Upper lobe of left lung (tissue), 6 donors: ENCODE measurements around the gene C5orf34. TPM values are rescaled to one million over a fixed set of nuclear protein-coding genes. Genes with fewer than 3 reads are reported as not detected.

Source experiments
- ATAC-seq, 2 donors: fragments of 200-7000 bp; cut with Tn5 transposase; one replicate each; pipeline ENCODE4 v1.9.1; 2022; ENCODE audit warnings: mild to moderate bottlenecking in 2 of 2, moderate library complexity in 2 of 2; ENCODE audit not compliant: low FRiP score in 2 of 2
- DNase-seq, 2 donors: peaks; one replicate each; pipeline ENCODE4 v3.0.0-alpha.2; 2019 to 2020
- H3K27ac ChIP-seq, 4 donors: fragments of 200-600 bp; sonication (generic); one replicate each; pipeline ENCODE4 v1.5.1; 2016 to 2019
- H3K27me3 ChIP-seq, 4 donors: fragments of 200-600 bp; sonication (generic); one replicate each; pipeline ENCODE4 v1.5.1; 2017 to 2019
- H3K36me3 ChIP-seq, 4 donors: fragments of 200-600 bp; sonication (generic); one replicate each; pipeline ENCODE4 v1.5.1; 2016 to 2019
- H3K4me1 ChIP-seq, 4 donors: fragments of 200-600 bp; sonication (generic); one replicate each; pipeline ENCODE4 v1.5.1; 2018 to 2019
- H3K4me3 ChIP-seq, 4 donors: fragments of 200-600 bp; sonication (generic); one replicate each; pipeline ENCODE4 v1.5.1; 2017 to 2019; ENCODE audit warnings: mild to moderate bottlenecking in 2 of 4, moderate library complexity in 1 of 4
- H3K9me3 ChIP-seq, 4 donors: fragments of 200-600 bp; sonication (generic); one replicate each; pipeline ENCODE4 v1.5.1; 2018 to 2019
- EP300 ChIP-seq, 4 donors: sonication (generic); formaldehyde crosslinking; IDR thresholded peaks; one replicate each; pipeline ENCODE4 v1.5.1; 2017; ENCODE audit warnings: antibody characterized with exemption in 4 of 4, control low read depth in 2 of 4
- POLR2A ChIP-seq, 4 donors: fragments of 450-650 bp; IDR thresholded peaks; one replicate each; pipeline ENCODE4 v1.5.1; 2016 to 2017; ENCODE audit warnings: antibody characterized with exemption in 4 of 4, mild to moderate bottlenecking in 2 of 4
- POLR2AphosphoS5 ChIP-seq, 2 donors: sonication (generic); formaldehyde crosslinking; IDR thresholded peaks; one replicate each; pipeline ENCODE4 v1.5.1; 2017; ENCODE audit warnings: antibody characterized with exemption in 2 of 2
- WGBS, 2 donors: methylation state at CpG; one replicate each; pipeline ENCODE4 v1.1.5; 2017 to 2018; 5-methylcytosine and 5-hydroxymethylcytosine counted together
- total RNA-seq, 6 donors: library from RNA; depleted of rRNA in 4 of 6; stranded (reverse); fragments of >200 nt in 4 of 6; gene quantifications; one replicate each; pipeline versions ENCODE4 v1.1.0 to v1.2.1, GENCODE V29; 2016 to 2021
- TF ChIP-seq, protein P1 (sequence below), 6 experiments: fragments of 450-650 bp in 4 of 6; fragments of 200-600 bp in 2 of 6; sonication (generic) in 2 of 6; IDR thresholded peaks; one replicate each; pipeline ENCODE4 v1.5.1; 2016 to 2019; ENCODE audit warnings: antibody characterized with exemption in 6 of 6
- donor health status: DM: no; HTN: no; CAD: no; lungs with moderate emphysema.
- donor health status: DM: no; HTN: yes; CAD: no; lungs with severe emphysema.

The C5orf34 gene
- total RNA-seq, 6 donors from 2014 or later, result 0.79 to 2.1 (median 1.1) TPM

DNA sequence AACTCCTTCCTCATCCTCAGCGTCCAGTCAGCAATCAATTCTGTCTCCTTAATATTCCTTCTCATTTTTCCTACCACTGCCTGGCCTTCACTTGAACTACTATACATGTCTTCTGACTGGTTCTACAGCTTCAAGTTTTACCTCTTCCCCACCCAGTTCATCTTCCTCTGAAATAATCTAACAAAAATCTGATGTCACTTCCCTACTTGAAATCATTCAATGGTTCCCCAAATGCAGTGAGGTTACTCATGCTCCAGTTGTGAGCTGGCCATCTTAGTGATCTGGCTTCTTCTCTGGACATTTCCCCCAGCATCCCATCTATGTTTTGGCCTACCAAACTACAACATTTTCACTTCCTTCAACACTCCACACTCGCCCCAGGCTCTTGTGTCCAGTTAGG is 16.4 kb downstream of the C5orf34 start:
- Histone ChIP-seq H3K27me3 (no peaks in the 10 kb centered on the region), H3K4me3 (no peak overlapping the region), H3K27ac (no peak overlapping the region), H3K4me1 (no peaks in the 10 kb centered on the region), H3K36me3 (no peaks in the 10 kb centered on the region), H3K9me3 (no peaks in the 10 kb centered on the region)
- TF ChIP-seq, protein P1, sequence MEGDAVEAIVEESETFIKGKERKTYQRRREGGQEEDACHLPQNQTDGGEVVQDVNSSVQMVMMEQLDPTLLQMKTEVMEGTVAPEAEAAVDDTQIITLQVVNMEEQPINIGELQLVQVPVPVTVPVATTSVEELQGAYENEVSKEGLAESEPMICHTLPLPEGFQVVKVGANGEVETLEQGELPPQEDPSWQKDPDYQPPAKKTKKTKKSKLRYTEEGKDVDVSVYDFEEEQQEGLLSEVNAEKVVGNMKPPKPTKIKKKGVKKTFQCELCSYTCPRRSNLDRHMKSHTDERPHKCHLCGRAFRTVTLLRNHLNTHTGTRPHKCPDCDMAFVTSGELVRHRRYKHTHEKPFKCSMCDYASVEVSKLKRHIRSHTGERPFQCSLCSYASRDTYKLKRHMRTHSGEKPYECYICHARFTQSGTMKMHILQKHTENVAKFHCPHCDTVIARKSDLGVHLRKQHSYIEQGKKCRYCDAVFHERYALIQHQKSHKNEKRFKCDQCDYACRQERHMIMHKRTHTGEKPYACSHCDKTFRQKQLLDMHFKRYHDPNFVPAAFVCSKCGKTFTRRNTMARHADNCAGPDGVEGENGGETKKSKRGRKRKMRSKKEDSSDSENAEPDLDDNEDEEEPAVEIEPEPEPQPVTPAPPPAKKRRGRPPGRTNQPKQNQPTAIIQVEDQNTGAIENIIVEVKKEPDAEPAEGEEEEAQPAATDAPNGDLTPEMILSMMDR (IDR thresholded peaks at IDR 0.05), result no peak
- TF ChIP-seq POLR2A (IDR thresholded peaks at IDR 0.05), result no peak
- no peak for TF ChIP-seq EP300 (IDR thresholded peaks at IDR 0.05)
- TF ChIP-seq POLR2AphosphoS5 (IDR thresholded peaks at IDR 0.05), result no peak
- DNase-seq (no peak), ATAC-seq (no peak)
- 92 to 93% methylated on average over 2 of the region's 2 CpGs for WGBS, 2 donors

DNA sequence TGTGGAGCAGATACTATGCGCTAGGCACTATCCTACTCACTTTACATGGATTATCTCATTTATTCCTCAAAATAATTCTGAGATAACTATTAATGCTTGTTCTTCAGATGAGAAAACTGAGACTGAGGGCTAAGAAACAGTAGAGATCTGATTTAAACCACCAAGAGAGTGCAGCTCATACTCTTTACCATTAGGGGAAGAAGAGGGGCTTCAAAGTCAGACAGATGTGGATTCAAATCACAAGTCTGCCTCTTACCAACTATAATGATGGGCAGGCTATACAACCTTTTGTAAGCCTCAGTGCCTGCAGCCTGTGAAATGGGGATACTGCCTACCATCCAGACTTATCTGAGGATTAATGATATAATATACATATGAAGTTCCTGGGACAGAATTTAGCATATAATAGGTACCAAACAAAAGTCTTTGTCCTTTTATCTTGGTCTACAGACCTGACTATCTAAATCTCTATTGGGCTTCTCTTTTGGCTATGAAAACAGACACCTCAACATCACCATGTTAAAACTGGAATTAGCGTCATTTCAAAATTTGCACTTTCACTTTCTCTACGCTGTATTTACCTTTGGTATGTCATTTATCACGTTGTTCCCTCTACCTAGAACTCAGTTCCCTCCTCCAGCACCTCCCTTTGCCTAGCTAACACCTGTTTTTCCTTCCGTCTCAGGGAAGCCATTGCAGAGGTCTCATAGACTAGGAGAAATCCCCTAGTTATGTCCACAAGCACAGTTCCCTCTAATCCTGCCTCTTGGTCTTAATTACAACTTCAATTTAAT is 17.4 kb downstream of the C5orf34 start:
- Histone ChIP-seq H3K4me1 (no peaks in the 10 kb centered on the region), H3K9me3 (no peaks in the 10 kb centered on the region), H3K4me3 (no peak overlapping the region), H3K36me3 (peaks cover 0 to 3% (median 0%) of the 10 kb centered on the region in 4 donors), H3K27me3 (no peaks in the 10 kb centered on the region), H3K27ac (no peak overlapping the region)
- ATAC-seq (no peak), DNase-seq (no peak)
- TF ChIP-seq POLR2A (IDR thresholded peaks at IDR 0.05), result no peak
- TF ChIP-seq POLR2AphosphoS5 (IDR thresholded peaks at IDR 0.05), result no peak
- no peak for TF ChIP-seq EP300 (IDR thresholded peaks at IDR 0.05)
- TF ChIP-seq, protein P1 (IDR thresholded peaks at IDR 0.05), result no peak
- 86 to 89% methylated on average over 5 of the region's 5 CpGs for WGBS, 2 donors

DNA sequence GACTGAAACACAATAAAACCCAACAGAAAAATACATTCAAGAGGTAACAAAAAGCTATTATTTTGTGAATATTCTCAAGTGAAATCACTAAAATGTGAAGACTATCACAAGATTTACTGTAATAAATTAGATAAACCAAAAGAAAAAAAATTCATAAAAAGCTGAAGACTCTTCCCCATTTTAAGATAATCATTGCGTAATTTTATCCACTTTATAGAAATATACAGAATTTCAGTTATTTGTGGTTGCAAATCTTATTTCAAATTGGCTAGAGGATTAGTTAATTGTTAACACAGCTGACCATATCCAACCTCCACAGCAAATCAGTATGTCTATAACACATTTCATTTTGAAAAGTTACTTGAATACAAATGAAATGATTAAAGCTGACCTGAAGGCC is 23.6 kb downstream of the C5orf34 start:
- TF ChIP-seq POLR2A (IDR thresholded peaks at IDR 0.05), result no peak
- no peak for TF ChIP-seq POLR2AphosphoS5 (IDR thresholded peaks at IDR 0.05)
- no peak for TF ChIP-seq EP300 (IDR thresholded peaks at IDR 0.05)
- TF ChIP-seq, protein P1 (IDR thresholded peaks at IDR 0.05), result no peak
- H3K4me3 ChIP-seq, result no peak overlapping the region
- no peaks in the 10 kb centered on the region for H3K27me3 ChIP-seq
- no peak overlapping the region for H3K27ac ChIP-seq
- H3K4me1 ChIP-seq, result no peaks in the 10 kb centered on the region
- ATAC-seq, result no peak
- DNase-seq, result no peak
- peaks cover 0 to 4% (median 0%) of the 10 kb centered on the region in 4 donors for H3K36me3 ChIP-seq
- 91 to 97% methylated on average over 1 of the region's 1 CpG for WGBS, 2 donors
- no peaks in the 10 kb centered on the region for H3K9me3 ChIP-seq

DNA sequence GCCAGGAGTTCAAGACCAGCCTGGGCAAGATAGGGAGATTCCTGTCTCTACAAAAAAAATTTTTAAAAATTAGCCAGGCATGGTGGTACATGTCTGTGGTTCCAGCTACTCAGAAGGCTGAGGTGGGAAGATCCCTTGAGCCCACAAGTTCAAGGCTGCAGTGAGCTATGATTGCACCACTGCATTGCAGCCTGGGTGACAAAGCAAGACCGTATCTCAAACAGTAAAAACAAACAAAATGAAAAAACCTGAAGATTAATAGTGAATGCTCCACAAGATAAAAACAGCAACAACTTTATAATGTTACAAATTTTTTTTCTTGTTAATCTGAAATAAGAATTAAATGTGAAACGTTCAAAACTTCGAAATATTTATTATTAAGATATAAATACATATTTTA is 28.6 kb downstream of the C5orf34 start:
- Histone ChIP-seq H3K36me3 (no peaks in the 10 kb centered on the region), H3K4me3 (no peak overlapping the region), H3K4me1 (peaks cover 9 to 27% (median 13%) of the 10 kb centered on the region in 4 donors), H3K27me3 (no peaks in the 10 kb centered on the region), H3K27ac (no peak overlapping the region), H3K9me3 (no peaks in the 10 kb centered on the region)
- 85 to 89% methylated on average over 3 of the region's 3 CpGs for WGBS, 2 donors
- ATAC-seq (no peak), DNase-seq (no peak)
- TF ChIP-seq, protein P1 (IDR thresholded peaks at IDR 0.05), result no peak
- no peak for TF ChIP-seq POLR2AphosphoS5 (IDR thresholded peaks at IDR 0.05)
- TF ChIP-seq POLR2A (IDR thresholded peaks at IDR 0.05), result no peak
- no peak for TF ChIP-seq EP300 (IDR thresholded peaks at IDR 0.05)

DNA sequence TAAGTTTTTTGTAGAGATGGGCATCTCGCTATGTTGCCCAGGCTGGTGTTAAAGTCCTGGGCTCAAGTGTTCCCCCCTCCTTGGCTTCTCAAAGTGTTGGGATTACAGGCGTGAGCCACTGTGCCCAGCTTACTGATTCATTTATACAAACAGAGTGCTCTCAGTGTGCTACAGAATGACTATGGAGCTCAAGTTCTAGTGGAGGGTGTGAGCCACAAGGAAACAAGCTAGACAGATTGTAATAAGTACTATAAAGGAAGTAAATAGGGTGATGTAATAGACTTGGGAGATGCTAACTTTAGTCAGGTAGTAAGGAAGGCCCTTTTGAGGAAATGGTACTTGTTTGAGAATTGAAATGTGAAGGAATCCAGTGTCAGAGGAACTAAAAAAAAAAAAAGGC is 29.5 kb downstream of the C5orf34 start:
- Histone ChIP-seq H3K27ac (peak overlapping the region; percentile 94 to 99 (median 96)), H3K9me3 (no peaks in the 10 kb centered on the region), H3K4me1 (peaks cover 9 to 27% (median 13%) of the 10 kb centered on the region in 4 donors), H3K27me3 (no peaks in the 10 kb centered on the region), H3K36me3 (no peaks in the 10 kb centered on the region), H3K4me3 (no peak overlapping the region)
- TF ChIP-seq POLR2AphosphoS5 (IDR thresholded peaks at IDR 0.05), result no peak
- ATAC-seq (no peak), DNase-seq (peak in 1 of 2 donors; percentile 39)
- 71 to 84% methylated on average over 1 to 2 of the region's 2 CpGs for WGBS, 2 donors
